Mesendoderm (in vitro differentiated cells): ENCODE measurements around the gene HS6ST3.

ENCODE experiments used
- DNase-seq: peaks from one replicate; pipeline ENCODE4 v3.0.0; 2013
- H2AK5ac ChIP-seq: 2 replicates; pipeline ENCODE4 v1.6.1; 2013; ENCODE audit warnings: low read length, inconsistent platforms
- H2BK120ac ChIP-seq: 2 replicates; pipeline ENCODE4 v1.6.1; 2013; ENCODE audit warnings: low read depth, mild to moderate bottlenecking, low read length, moderate library complexity, mixed read lengths
- H2BK15ac ChIP-seq: replicated peaks from 2 replicates; pipeline ENCODE4 v1.6.1; 2013; ENCODE audit warnings: low read depth, mild to moderate bottlenecking, moderate library complexity
- H2BK5ac ChIP-seq: 2 replicates; pipeline ENCODE4 v1.6.1; 2013; ENCODE audit warnings: low read length, inconsistent platforms
- H3K18ac ChIP-seq: 2 replicates; pipeline ENCODE4 v1.6.1; 2013; ENCODE audit warnings: mild to moderate bottlenecking, low read length, mixed read lengths
- H3K23ac ChIP-seq: one replicate; pipeline ENCODE4 v1.6.1; 2013; ENCODE audit warnings: low read length
- H3K27ac ChIP-seq: 2 replicates; pipeline ENCODE4 v1.5.1; 2013; ENCODE audit warnings: low read depth, mild to moderate bottlenecking, inconsistent platforms, low read length, moderate library complexity
- H3K27me3 ChIP-seq: 2 replicates; pipeline ENCODE4 v1.6.1; 2013; ENCODE audit warnings: low read length, control low read depth, mild to moderate bottlenecking, inconsistent platforms; ENCODE audit not compliant: insufficient read depth, poor library complexity
- H3K36me3 ChIP-seq: 2 replicates; pipeline ENCODE4 v1.6.1; 2013; ENCODE audit warnings: low read length, inconsistent platforms; ENCODE audit not compliant: control insufficient read depth, insufficient read depth
- H3K4ac ChIP-seq: one replicate; pipeline ENCODE4 v1.6.1; 2013; ENCODE audit warnings: low read depth, mild to moderate bottlenecking, low read length, moderate library complexity
- H3K4me1 ChIP-seq: 2 replicates; pipeline ENCODE4 v1.6.1; 2013; ENCODE audit warnings: low read depth, low read length, inconsistent platforms; ENCODE audit not compliant: control insufficient read depth
- H3K4me2 ChIP-seq: 2 replicates; pipeline ENCODE4 v1.6.1; 2013; ENCODE audit warnings: low read length
- H3K4me3 ChIP-seq: 2 replicates; pipeline ENCODE4 v1.5.1; 2013; ENCODE audit warnings: mild to moderate bottlenecking, low read length
- H3K56ac ChIP-seq: one replicate; pipeline ENCODE4 v1.6.1; 2013; ENCODE audit warnings: low read length
- H3K79me1 ChIP-seq: 2 replicates; pipeline ENCODE4 v1.6.1; 2013; ENCODE audit warnings: low read length, inconsistent platforms
- H3K79me2 ChIP-seq: 2 replicates; pipeline ENCODE4 v1.6.1; 2013; ENCODE audit warnings: mild to moderate bottlenecking, low read length; ENCODE audit not compliant: control insufficient read depth, insufficient read depth
- H3K9ac ChIP-seq: 2 replicates; pipeline ENCODE4 v1.6.1; 2013; ENCODE audit warnings: low read length, inconsistent platforms
- H4K5ac ChIP-seq: one replicate; pipeline ENCODE4 v1.6.1; 2013; ENCODE audit warnings: low read length
- H4K8ac ChIP-seq: one replicate; pipeline ENCODE4 v1.6.1; 2013; ENCODE audit warnings: low read depth, mild to moderate bottlenecking, control low read depth, low read length, moderate library complexity
- WGBS: extraction: QIAGEN DNeasy Blood & Tissue Kit; methylation state at CpG from one replicate; pipeline ENCODE4 v1.1.7; 2013; ENCODE audit warnings: low lambda C conversion rate, missing lambda C conversion rate; ENCODE audit not compliant: insufficient coverage; ENCODE audit errors: extremely low coverage; 5-methylcytosine and 5-hydroxymethylcytosine counted together

HS6ST3 gene

DNA sequence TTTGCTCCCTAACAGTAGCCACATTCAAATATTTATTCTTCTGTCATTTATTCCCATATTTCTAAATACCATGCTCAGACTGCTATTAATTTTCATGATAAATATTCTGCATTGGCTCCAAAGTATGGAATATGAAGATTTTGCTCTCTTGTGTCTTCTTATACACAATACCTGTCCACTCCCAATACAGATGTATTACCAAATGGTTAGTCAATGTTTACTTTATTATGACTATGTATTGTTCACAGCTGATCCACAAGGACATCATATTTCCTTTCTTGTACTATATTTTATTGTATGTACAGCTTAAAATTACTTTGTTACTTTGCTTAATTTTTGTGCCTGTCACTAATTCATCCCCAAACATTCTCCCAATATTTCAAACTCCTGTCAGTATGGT is 582.1 kb downstream of the HS6ST3 start:
- Histone ChIP-seq H3K23ac (no peak overlapping the region), H4K8ac (no peak overlapping the region), H3K9ac (no peak overlapping the region), H3K18ac (no peak overlapping the region), H2BK15ac (no peak overlapping the region), H3K36me3 (no peaks in the 10 kb centered on the region), H2AK5ac (no peak overlapping the region), H2BK120ac (no peak overlapping the region), H3K56ac (no peak overlapping the region), H3K4me2 (no peak overlapping the region), H3K4ac (no peak overlapping the region), H2BK5ac (no peak overlapping the region), H3K79me1 (no peaks in the 10 kb centered on the region), H3K27me3 (no peaks in the 10 kb centered on the region), H3K4me1 (no peaks in the 10 kb centered on the region), H3K4me3 (no peak overlapping the region), H4K5ac (no peak overlapping the region), H3K79me2 (no peaks in the 10 kb centered on the region), H3K27ac (no peak overlapping the region)
- DNase-seq, result no peak

DNA sequence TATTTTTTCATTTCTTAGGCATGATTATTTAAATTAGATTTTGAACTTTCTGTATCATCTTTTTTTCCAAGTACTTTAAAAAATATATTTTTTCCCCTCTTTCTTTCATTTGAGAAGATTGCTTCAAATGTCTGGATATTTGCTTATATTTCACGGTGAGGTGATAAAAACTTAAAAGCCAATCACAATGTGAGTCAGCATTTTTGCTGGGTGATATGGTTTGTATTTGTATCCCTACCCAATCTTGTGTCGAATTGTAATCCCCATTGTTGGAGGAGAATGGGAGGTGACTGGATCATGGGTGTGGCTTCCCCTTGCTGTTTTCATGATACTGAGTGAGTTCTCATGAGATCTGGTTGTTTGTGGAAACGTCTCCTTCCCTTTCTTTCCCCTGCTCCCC is 583.9 kb downstream of the HS6ST3 start:
- Histone ChIP-seq H2BK15ac (no peak overlapping the region), H3K23ac (no peak overlapping the region), H3K18ac (no peak overlapping the region), H3K56ac (no peak overlapping the region), H4K8ac (no peak overlapping the region), H3K4me1 (no peaks in the 10 kb centered on the region), H3K4me2 (no peak overlapping the region), H3K9ac (no peak overlapping the region), H2BK5ac (no peak overlapping the region), H3K27ac (no peak overlapping the region), H2AK5ac (no peak overlapping the region), H3K4ac (no peak overlapping the region), H2BK120ac (no peak overlapping the region), H3K79me1 (no peaks in the 10 kb centered on the region), H3K4me3 (no peak overlapping the region), H3K36me3 (no peaks in the 10 kb centered on the region), H3K79me2 (no peaks in the 10 kb centered on the region), H4K5ac (no peak overlapping the region), H3K27me3 (no peaks in the 10 kb centered on the region)
- DNase-seq, result no peak
- WGBS, result no CpG with 5 or more reads among the region's 3 CpGs

DNA sequence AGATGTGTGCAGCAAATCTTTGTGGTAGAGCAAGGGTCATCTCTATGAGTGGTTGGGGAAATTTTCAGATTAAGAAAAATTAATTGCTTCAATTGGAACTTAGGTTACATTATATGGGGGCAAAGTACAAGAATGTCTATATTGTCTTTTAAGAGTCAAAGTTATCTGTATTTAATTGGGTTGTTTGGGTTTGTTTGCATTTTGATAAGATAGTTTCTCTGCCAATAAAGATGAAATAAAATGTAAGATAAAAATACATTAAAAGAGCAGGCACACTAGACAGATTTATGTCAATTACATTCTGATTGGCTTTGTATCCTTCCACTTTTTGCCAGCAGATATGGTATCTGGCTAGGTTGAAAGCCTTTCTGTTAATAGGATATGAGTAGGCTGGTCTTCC is 587.1 kb downstream of the HS6ST3 start:
- no peak overlapping the region for H3K9ac ChIP-seq
- H2BK15ac ChIP-seq, result no peak overlapping the region
- no peaks in the 10 kb centered on the region for H3K79me2 ChIP-seq
- no peak overlapping the region for H4K8ac ChIP-seq
- H2AK5ac ChIP-seq, result no peak overlapping the region
- no peak overlapping the region for H2BK5ac ChIP-seq
- no peak overlapping the region for H3K18ac ChIP-seq
- H3K4me3 ChIP-seq, result no peak overlapping the region
- H3K79me1 ChIP-seq, result no peaks in the 10 kb centered on the region
- no peak overlapping the region for H3K56ac ChIP-seq
- no peak overlapping the region for H3K23ac ChIP-seq
- no peak overlapping the region for H4K5ac ChIP-seq
- H2BK120ac ChIP-seq, result no peak overlapping the region
- no peak overlapping the region for H3K4ac ChIP-seq
- DNase-seq, result no peak
- H3K27me3 ChIP-seq, result no peaks in the 10 kb centered on the region
- H3K36me3 ChIP-seq, result no peaks in the 10 kb centered on the region
- no peaks in the 10 kb centered on the region for H3K4me1 ChIP-seq
- no peak overlapping the region for H3K27ac ChIP-seq
- no peak overlapping the region for H3K4me2 ChIP-seq

DNA sequence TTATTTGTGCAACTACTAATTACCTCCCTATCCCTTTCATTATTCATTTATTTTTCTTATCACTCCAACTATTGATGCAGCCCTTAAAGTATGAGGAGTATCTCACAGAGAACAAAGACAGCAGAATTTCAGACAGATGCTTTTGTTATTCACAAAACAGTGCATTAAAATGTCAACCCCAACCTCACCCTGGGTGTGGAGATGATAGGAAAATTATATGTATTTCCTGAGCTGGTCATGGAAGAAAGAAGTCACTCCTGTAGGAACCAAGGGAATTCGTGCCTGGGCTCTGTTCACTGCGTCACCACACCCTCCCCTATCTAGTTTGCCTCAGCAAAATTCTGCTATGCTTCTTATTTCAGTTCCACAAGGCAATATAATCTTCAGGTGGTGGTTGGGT is 588.9 kb downstream of the HS6ST3 start:
- H2AK5ac ChIP-seq, result no peak overlapping the region
- no peak overlapping the region for H4K8ac ChIP-seq
- no peak overlapping the region for H2BK120ac ChIP-seq
- H4K5ac ChIP-seq, result no peak overlapping the region
- no peak overlapping the region for H3K4me2 ChIP-seq
- H2BK15ac ChIP-seq, result no peak overlapping the region
- no peaks in the 10 kb centered on the region for H3K27me3 ChIP-seq
- H3K4me3 ChIP-seq, result no peak overlapping the region
- H3K27ac ChIP-seq, result no peak overlapping the region
- H3K56ac ChIP-seq, result no peak overlapping the region
- H3K4ac ChIP-seq, result no peak overlapping the region
- no peaks in the 10 kb centered on the region for H3K4me1 ChIP-seq
- H3K9ac ChIP-seq, result no peak overlapping the region
- WGBS, result no CpG with 5 or more reads among the region's 2 CpGs
- H2BK5ac ChIP-seq, result no peak overlapping the region
- H3K79me2 ChIP-seq, result no peaks in the 10 kb centered on the region
- no peak for DNase-seq
- H3K79me1 ChIP-seq, result no peaks in the 10 kb centered on the region
- H3K18ac ChIP-seq, result no peak overlapping the region
- H3K36me3 ChIP-seq, result no peaks in the 10 kb centered on the region
- H3K23ac ChIP-seq, result no peak overlapping the region

DNA sequence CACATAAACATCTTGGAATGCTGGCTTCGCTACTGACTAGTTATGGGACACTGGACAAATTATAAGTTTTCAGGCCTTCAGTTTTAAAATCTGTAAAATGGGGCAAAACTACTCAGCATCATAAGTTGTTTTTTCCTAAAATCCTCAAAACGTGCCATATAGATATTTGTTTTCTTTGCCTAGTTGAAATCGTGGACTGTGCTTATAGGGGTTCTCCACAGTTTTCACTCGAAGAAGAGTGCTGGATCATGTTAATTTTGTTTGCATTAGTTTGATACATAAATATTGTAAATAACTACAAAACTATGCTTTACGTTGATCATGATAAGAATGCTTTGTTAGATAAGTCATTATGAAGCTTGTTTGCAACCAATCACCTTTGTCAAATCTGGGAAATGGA is 591.0 kb downstream of the HS6ST3 start:
- Histone ChIP-seq H3K4me1 (no peaks in the 10 kb centered on the region), H2AK5ac (no peak overlapping the region), H3K23ac (no peak overlapping the region), H4K5ac (no peak overlapping the region), H3K4ac (no peak overlapping the region), H3K18ac (no peak overlapping the region), H3K4me2 (no peak overlapping the region), H3K27ac (no peak overlapping the region), H3K36me3 (no peaks in the 10 kb centered on the region), H3K4me3 (no peak overlapping the region), H3K79me1 (no peaks in the 10 kb centered on the region), H3K79me2 (no peaks in the 10 kb centered on the region), H4K8ac (no peak overlapping the region), H3K9ac (no peak overlapping the region), H2BK15ac (no peak overlapping the region), H3K56ac (no peak overlapping the region), H2BK5ac (no peak overlapping the region), H2BK120ac (no peak overlapping the region), H3K27me3 (no peaks in the 10 kb centered on the region)
- DNase-seq, result no peak
- no CpG with 5 or more reads among the region's 5 CpGs for WGBS

DNA sequence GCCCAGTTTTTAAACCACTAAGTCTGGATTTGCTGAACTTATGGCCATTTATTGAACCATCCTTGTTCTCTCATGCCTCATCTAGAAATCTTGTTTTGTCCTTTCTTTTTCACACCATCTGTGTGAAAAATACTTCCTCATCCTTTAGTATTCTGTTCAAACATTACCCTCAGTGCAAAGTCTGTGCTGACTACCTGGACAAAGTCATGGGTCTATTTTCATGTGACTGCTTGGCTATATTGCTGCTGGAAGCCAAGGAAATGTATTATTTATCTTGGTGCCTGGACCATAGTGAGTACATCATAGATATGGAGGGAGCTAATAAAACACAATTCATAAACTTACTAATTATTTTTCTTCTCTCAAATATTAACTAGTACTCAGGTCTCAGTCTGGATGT is 591.9 kb downstream of the HS6ST3 start:
- no peak overlapping the region for H3K27ac ChIP-seq
- H3K9ac ChIP-seq, result no peak overlapping the region
- no peak overlapping the region for H2BK5ac ChIP-seq
- no peak overlapping the region for H4K5ac ChIP-seq
- H3K79me1 ChIP-seq, result no peaks in the 10 kb centered on the region
- no peak overlapping the region for H2BK120ac ChIP-seq
- no peaks in the 10 kb centered on the region for H3K4me1 ChIP-seq
- no peak overlapping the region for H3K23ac ChIP-seq
- H3K79me2 ChIP-seq, result no peaks in the 10 kb centered on the region
- no peaks in the 10 kb centered on the region for H3K36me3 ChIP-seq
- H3K56ac ChIP-seq, result no peak overlapping the region
- no peak overlapping the region for H2BK15ac ChIP-seq
- DNase-seq, result no peak
- H3K18ac ChIP-seq, result no peak overlapping the region
- no peaks in the 10 kb centered on the region for H3K27me3 ChIP-seq
- no peak overlapping the region for H4K8ac ChIP-seq
- no peak overlapping the region for H2AK5ac ChIP-seq
- H3K4me3 ChIP-seq, result no peak overlapping the region
- H3K4me2 ChIP-seq, result no peak overlapping the region
- H3K4ac ChIP-seq, result no peak overlapping the region
